Mesendoderm (in vitro differentiated cells): ENCODE results near the gene RNF220.

Source experiments
- DNase-seq: peaks from one replicate; pipeline ENCODE4 v3.0.0; 2013
- H2AK5ac ChIP-seq: 2 replicates; pipeline ENCODE4 v1.6.1; 2013; ENCODE audit warnings: low read length, inconsistent platforms
- H2BK120ac ChIP-seq: 2 replicates; pipeline ENCODE4 v1.6.1; 2013; ENCODE audit warnings: low read depth, mild to moderate bottlenecking, low read length, moderate library complexity, mixed read lengths
- H2BK15ac ChIP-seq: replicated peaks from 2 replicates; pipeline ENCODE4 v1.6.1; 2013; ENCODE audit warnings: low read depth, mild to moderate bottlenecking, moderate library complexity
- H2BK5ac ChIP-seq: 2 replicates; pipeline ENCODE4 v1.6.1; 2013; ENCODE audit warnings: low read length, inconsistent platforms
- H3K18ac ChIP-seq: 2 replicates; pipeline ENCODE4 v1.6.1; 2013; ENCODE audit warnings: mild to moderate bottlenecking, low read length, mixed read lengths
- H3K23ac ChIP-seq: one replicate; pipeline ENCODE4 v1.6.1; 2013; ENCODE audit warnings: low read length
- H3K27ac ChIP-seq: 2 replicates; pipeline ENCODE4 v1.5.1; 2013; ENCODE audit warnings: low read depth, mild to moderate bottlenecking, inconsistent platforms, low read length, moderate library complexity
- H3K27me3 ChIP-seq: 2 replicates; pipeline ENCODE4 v1.6.1; 2013; ENCODE audit warnings: low read length, control low read depth, mild to moderate bottlenecking, inconsistent platforms; ENCODE audit not compliant: insufficient read depth, poor library complexity
- H3K36me3 ChIP-seq: 2 replicates; pipeline ENCODE4 v1.6.1; 2013; ENCODE audit warnings: low read length, inconsistent platforms; ENCODE audit not compliant: control insufficient read depth, insufficient read depth
- H3K4ac ChIP-seq: one replicate; pipeline ENCODE4 v1.6.1; 2013; ENCODE audit warnings: low read depth, mild to moderate bottlenecking, low read length, moderate library complexity
- H3K4me1 ChIP-seq: 2 replicates; pipeline ENCODE4 v1.6.1; 2013; ENCODE audit warnings: low read depth, low read length, inconsistent platforms; ENCODE audit not compliant: control insufficient read depth
- H3K4me2 ChIP-seq: 2 replicates; pipeline ENCODE4 v1.6.1; 2013; ENCODE audit warnings: low read length
- H3K4me3 ChIP-seq: 2 replicates; pipeline ENCODE4 v1.5.1; 2013; ENCODE audit warnings: mild to moderate bottlenecking, low read length
- H3K56ac ChIP-seq: one replicate; pipeline ENCODE4 v1.6.1; 2013; ENCODE audit warnings: low read length
- H3K79me1 ChIP-seq: 2 replicates; pipeline ENCODE4 v1.6.1; 2013; ENCODE audit warnings: low read length, inconsistent platforms
- H3K79me2 ChIP-seq: 2 replicates; pipeline ENCODE4 v1.6.1; 2013; ENCODE audit warnings: mild to moderate bottlenecking, low read length; ENCODE audit not compliant: control insufficient read depth, insufficient read depth
- H3K9ac ChIP-seq: 2 replicates; pipeline ENCODE4 v1.6.1; 2013; ENCODE audit warnings: low read length, inconsistent platforms
- H4K5ac ChIP-seq: one replicate; pipeline ENCODE4 v1.6.1; 2013; ENCODE audit warnings: low read length
- H4K8ac ChIP-seq: one replicate; pipeline ENCODE4 v1.6.1; 2013; ENCODE audit warnings: low read depth, mild to moderate bottlenecking, control low read depth, low read length, moderate library complexity
- whole genome bisulfite sequencing: extraction: QIAGEN DNeasy Blood & Tissue Kit; methylation state at CpG from one replicate; pipeline ENCODE4 v1.1.7; 2013; ENCODE audit warnings: low lambda C conversion rate, missing lambda C conversion rate; ENCODE audit not compliant: insufficient coverage; ENCODE audit errors: extremely low coverage; 5-methylcytosine and 5-hydroxymethylcytosine counted together

The RNF220 gene

GRCh38 chr1:44621841-44622286, 216.8 kb downstream of the RNF220 start:
- Histone ChIP-seq H3K4me2 (no peak overlapping the region), H2BK120ac (no peak overlapping the region), H3K4me3 (no peak overlapping the region), H3K4ac (no peak overlapping the region), H3K4me1 (no peaks in the 10 kb centered on the region), H3K79me2 (no peaks in the 10 kb centered on the region), H4K5ac (no peak overlapping the region), H3K56ac (no peak overlapping the region), H3K79me1 (no peaks in the 10 kb centered on the region), H3K36me3 (no peaks in the 10 kb centered on the region), H2BK15ac (no peak overlapping the region), H3K18ac (no peak overlapping the region), H2AK5ac (no peak overlapping the region), H4K8ac (no peak overlapping the region), H3K27ac (no peak overlapping the region), H3K27me3 (peaks cover under 1% of the 10 kb centered on the region), H3K23ac (no peak overlapping the region), H2BK5ac (no peak overlapping the region), H3K9ac (no peak overlapping the region)
- WGBS, result no CpG with 5 or more reads among the region's 15 CpGs
- DNase-seq, result no peak

- Histone ChIP-seq H3K79me2 (no peaks in the 10 kb centered on the region), H3K4me3 (no peak overlapping the region), H3K4ac (no peak overlapping the region), H3K79me1 (no peaks in the 10 kb centered on the region), H3K18ac (no peak overlapping the region), H3K27me3 (no peaks in the 10 kb centered on the region), H2AK5ac (no peak overlapping the region), H4K5ac (no peak overlapping the region), H2BK15ac (no peak overlapping the region), H2BK120ac (no peak overlapping the region), H3K27ac (no peak overlapping the region), H3K23ac (no peak overlapping the region), H2BK5ac (no peak overlapping the region), H3K4me2 (no peak overlapping the region), H3K9ac (no peak overlapping the region), H3K4me1 (no peaks in the 10 kb centered on the region), H3K36me3 (no peaks in the 10 kb centered on the region), H3K56ac (no peak overlapping the region), H4K8ac (no peak overlapping the region)
- DNase-seq, result no peak
- no CpG with 5 or more reads among the region's 12 CpGs for WGBS
Measured at GRCh38 chr1:44624268-44624901, 219.3 kb downstream of the RNF220 start.

DNA sequence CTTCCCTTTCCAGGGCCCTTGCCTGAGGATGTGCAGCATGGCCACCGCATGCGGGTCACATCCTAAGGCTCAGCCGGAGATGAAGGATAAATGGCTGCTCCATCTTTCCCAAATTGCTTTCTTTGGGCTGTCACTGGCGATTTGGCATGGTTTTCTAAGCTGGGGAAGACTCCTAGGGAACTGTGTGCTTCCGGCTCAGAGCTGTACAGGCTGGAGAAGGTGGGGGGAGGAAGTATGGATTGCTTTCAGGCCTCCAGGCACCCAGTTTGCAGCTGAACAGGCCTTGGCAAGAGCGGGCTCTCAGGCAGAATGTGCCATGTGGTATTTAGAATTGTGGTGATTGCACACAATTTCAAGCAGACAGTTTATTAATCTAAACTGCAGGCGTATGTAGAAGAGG, 220.3 kb downstream of the RNF220 start:
- Histone ChIP-seq H3K9ac (no peak overlapping the region), H3K23ac (no peak overlapping the region), H3K27ac (no peak overlapping the region), H3K4me1 (no peaks in the 10 kb centered on the region), H2BK15ac (no peak overlapping the region), H4K5ac (no peak overlapping the region), H2BK120ac (no peak overlapping the region), H2AK5ac (no peak overlapping the region), H3K4me2 (no peak overlapping the region), H2BK5ac (no peak overlapping the region), H3K56ac (no peak overlapping the region), H3K79me2 (no peaks in the 10 kb centered on the region), H3K4ac (no peak overlapping the region), H3K36me3 (no peaks in the 10 kb centered on the region), H4K8ac (no peak overlapping the region), H3K4me3 (no peak overlapping the region), H3K18ac (no peak overlapping the region), H3K27me3 (no peaks in the 10 kb centered on the region), H3K79me1 (no peaks in the 10 kb centered on the region)
- WGBS, result no CpG with 5 or more reads among the region's 7 CpGs
- DNase-seq, result no peak

GRCh38 chr1:44628962-44629756, 224.1 kb downstream of the RNF220 start:
- H2BK15ac ChIP-seq, result no peak overlapping the region
- no peak overlapping the region for H4K8ac ChIP-seq
- peaks cover 8% of the 10 kb centered on the region for H3K4me1 ChIP-seq
- WGBS, result no CpG with 5 or more reads among the region's 5 CpGs
- no peak overlapping the region for H2BK120ac ChIP-seq
- H3K18ac ChIP-seq, result no peak overlapping the region
- no peaks in the 10 kb centered on the region for H3K27me3 ChIP-seq
- H3K4me2 ChIP-seq, result no peak overlapping the region
- DNase-seq, result no peak
- H3K23ac ChIP-seq, result no peak overlapping the region
- no peak overlapping the region for H3K9ac ChIP-seq
- no peak overlapping the region for H4K5ac ChIP-seq
- no peak overlapping the region for H2AK5ac ChIP-seq
- H3K4me3 ChIP-seq, result no peak overlapping the region
- no peak overlapping the region for H2BK5ac ChIP-seq
- peaks cover 9% of the 10 kb centered on the region for H3K79me1 ChIP-seq
- H3K56ac ChIP-seq, result no peak overlapping the region
- no peak overlapping the region for H3K4ac ChIP-seq
- H3K36me3 ChIP-seq, result no peaks in the 10 kb centered on the region
- peaks cover 7% of the 10 kb centered on the region for H3K79me2 ChIP-seq
- no peak overlapping the region for H3K27ac ChIP-seq

- H3K56ac ChIP-seq, result no peak overlapping the region
- H3K27me3 ChIP-seq, result no peaks in the 10 kb centered on the region
- no peak overlapping the region for H2BK120ac ChIP-seq
- peaks cover 8% of the 10 kb centered on the region for H3K4me1 ChIP-seq
- H3K4me2 ChIP-seq, result no peak overlapping the region
- no CpG with 5 or more reads among the region's 2 CpGs for WGBS
- no peak overlapping the region for H3K27ac ChIP-seq
- peaks cover 16% of the 10 kb centered on the region for H3K79me1 ChIP-seq
- no peak for DNase-seq
- H3K4ac ChIP-seq, result no peak overlapping the region
- H2BK15ac ChIP-seq, result no peak overlapping the region
- no peak overlapping the region for H2BK5ac ChIP-seq
- no peak overlapping the region for H3K23ac ChIP-seq
- no peak overlapping the region for H3K18ac ChIP-seq
- no peaks in the 10 kb centered on the region for H3K36me3 ChIP-seq
- peaks cover 9% of the 10 kb centered on the region for H3K79me2 ChIP-seq
- H3K4me3 ChIP-seq, result no peak overlapping the region
- H4K5ac ChIP-seq, result no peak overlapping the region
- no peak overlapping the region for H3K9ac ChIP-seq
- no peak overlapping the region for H2AK5ac ChIP-seq
- no peak overlapping the region for H4K8ac ChIP-seq
Measured at GRCh38 chr1:44630116-44630515, 225.1 kb downstream of the RNF220 start.
